ENCODE data around the gene PLCB2.

PLCB2 gene

DNA sequence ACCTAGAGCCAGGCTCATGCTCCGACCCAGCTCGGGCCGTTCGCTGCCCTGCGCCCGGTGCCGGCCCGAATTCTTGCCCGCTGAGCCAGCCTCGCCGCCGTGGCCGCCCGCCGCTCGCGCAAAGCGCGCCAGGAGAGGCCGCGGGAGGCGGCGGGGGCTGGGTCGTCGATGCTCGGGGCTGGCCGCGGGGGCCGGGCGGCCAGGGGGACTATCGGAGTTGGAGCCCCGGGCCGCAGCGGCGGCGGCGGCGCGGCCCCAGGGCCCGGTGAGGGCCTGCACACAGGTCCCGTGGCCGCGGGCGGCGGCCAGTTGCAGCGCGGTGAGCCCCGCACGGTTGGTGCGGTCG lies 26.0 kb downstream of the PLCB2 start:
- Mint-ChIP-seq H3K4me1 (no peaks in the 10 kb centered on the region), H3K4me3 (peak overlapping the region; percentile 67), H3K27me3 (peaks cover 27% of the 10 kb centered on the region), H3K36me3 (ENCODE audit: insufficient read depth) (peaks cover 2% of the 10 kb centered on the region), H3K9me3 (no peaks in the 10 kb centered on the region), H3K27ac (ENCODE audit: low read depth) (no peak overlapping the region)
- DNase-seq (ENCODE audit: low spot score in 2 of 2) (no peak), ATAC-seq (replicated peaks; ENCODE audit: extremely low read depth, poor library complexity, severe bottlenecking) (no peak)

DNA sequence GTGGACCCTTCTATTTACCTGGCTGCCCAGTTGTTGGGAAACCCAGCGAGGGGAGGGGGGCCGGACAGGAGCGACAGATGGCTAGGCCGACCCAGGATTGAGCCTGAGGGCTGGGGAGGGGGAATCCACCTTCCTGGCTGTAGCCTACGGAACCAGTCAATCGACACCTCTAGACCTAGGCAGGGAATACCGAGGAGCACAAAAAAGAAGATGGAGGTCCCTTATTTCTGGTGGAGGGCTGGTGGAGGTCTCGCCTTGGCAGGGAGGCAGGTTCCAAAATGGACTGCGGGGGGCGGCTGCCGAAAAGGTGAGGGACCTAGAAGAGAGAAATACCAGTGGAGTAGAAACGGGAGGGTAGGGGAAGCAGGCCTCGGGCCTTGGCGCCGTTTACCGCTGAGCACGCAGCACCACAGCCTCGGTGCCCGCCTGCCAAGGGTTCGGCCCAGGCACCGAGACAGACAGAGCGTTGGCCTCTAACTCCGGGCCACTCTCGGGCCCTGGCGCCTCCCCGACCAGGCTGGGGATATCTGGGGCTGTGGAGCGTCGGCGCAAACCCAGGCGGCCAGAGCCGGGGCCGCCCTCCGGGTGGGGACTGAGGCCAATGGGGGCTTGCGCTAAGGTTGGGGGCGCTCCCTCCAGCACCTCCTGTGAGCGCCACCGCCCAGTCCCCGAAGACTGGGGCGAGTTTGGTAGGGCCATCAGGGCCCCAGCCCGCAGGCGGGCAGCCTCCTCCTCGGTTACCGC lies 26.5 kb downstream of the PLCB2 start:
- no peaks in the 10 kb centered on the region for H3K4me1 Mint-ChIP-seq
- no peak for ATAC-seq (replicated peaks; ENCODE audit: extremely low read depth, poor library complexity, severe bottlenecking)
- H3K36me3 Mint-ChIP-seq (ENCODE audit: insufficient read depth) = peaks cover 2% of the 10 kb centered on the region
- no peak for DNase-seq (ENCODE audit: low spot score in 2 of 2)
- peak overlapping the region; percentile 67 for H3K4me3 Mint-ChIP-seq
- peaks cover 27% of the 10 kb centered on the region for H3K27me3 Mint-ChIP-seq
- H3K27ac Mint-ChIP-seq (ENCODE audit: low read depth) = no peak overlapping the region
- no peaks in the 10 kb centered on the region for H3K9me3 Mint-ChIP-seq

DNA sequence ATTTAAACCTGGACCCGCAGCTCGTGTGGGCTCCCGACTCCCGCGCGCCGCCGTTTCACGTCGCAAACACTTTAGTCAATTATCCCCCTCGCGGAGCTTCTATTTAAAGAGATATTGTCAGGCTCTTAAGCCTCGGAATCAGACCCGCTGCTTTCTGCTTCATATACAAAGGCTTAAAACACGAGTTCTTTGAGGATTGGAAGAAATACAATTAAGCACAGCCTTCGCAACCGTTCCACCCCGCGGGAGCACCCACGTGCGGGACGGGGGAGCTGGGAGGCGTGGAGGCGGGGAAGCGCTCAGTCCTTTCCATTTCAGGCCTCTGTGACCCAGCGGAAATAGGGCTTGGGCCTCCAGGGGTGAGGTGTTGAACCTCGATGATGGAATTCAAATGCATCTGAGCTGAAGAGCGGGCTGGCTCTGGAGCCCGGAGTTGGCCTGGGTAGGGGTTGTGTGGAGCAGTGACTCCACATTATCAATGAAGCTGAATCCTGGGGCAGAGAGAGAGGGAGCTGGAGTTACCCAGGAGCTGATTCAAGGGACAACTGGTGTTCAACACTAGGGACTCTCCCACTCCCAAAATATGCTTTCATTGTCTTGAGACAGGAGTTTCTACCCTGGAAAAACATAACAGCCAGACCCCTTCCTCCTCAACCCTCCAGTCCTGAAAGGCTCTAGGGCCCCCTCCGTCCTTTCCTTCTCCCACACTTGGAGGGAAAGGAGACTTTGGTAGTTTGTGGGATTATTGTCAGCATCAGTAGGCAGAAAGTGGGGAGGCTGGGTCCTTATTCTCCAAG lies 27.3 kb downstream of the PLCB2 start:
- Mint-ChIP-seq H3K9me3 (no peaks in the 10 kb centered on the region), H3K27me3 (peaks cover 27% of the 10 kb centered on the region), H3K4me3 (peak overlapping the region; percentile 67), H3K27ac (ENCODE audit: low read depth) (no peak overlapping the region), H3K36me3 (ENCODE audit: insufficient read depth) (peaks cover 2% of the 10 kb centered on the region), H3K4me1 (no peaks in the 10 kb centered on the region)
- ATAC-seq (replicated peaks; ENCODE audit: extremely low read depth, poor library complexity, severe bottlenecking) (no peak), DNase-seq (ENCODE audit: low spot score in 2 of 2) (no peak)

DNA sequence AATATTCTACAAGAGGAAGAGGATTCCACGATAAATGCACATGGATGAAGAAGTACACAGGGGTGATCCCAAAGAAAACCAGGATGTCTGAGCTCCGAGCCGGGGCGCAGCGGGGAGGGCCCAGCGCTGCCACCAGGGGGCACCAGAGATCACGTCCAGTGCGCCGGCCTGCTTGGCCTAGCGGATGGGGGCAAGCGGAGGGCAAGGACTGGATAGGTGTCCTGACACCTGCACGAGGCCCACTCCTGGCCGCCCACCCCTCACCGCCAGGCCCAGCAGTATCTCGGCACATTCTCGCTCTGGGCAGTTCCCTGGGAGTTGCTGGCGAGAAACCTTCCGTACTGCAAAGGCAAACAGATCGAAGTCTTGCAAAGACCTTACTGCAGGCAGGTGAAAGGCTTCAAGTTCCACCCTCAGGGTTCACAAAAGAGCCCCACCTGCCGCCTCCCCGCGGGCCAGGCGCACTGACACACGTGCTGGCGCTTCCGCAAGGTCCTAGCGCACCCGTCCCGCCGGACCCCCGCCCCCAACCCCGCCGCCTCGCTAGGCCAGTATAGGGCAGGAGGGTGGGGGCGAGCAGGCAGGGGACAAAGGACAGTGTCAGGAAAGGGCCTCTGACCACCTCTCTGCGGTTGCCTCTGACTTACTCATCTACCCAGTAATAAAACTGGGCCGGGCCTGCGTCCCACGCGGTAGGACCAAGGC lies 28.1 kb downstream of the PLCB2 start:
- DNase-seq (ENCODE audit: low spot score in 2 of 2) (peak; percentile 30 to 70), ATAC-seq (replicated peaks; ENCODE audit: extremely low read depth, poor library complexity, severe bottlenecking) (no peak)
- peaks cover 3% of the 10 kb centered on the region for H3K36me3 Mint-ChIP-seq (ENCODE audit: insufficient read depth)
- no peaks in the 10 kb centered on the region for H3K9me3 Mint-ChIP-seq
- no peak overlapping the region for H3K27ac Mint-ChIP-seq (ENCODE audit: low read depth)
- H3K4me1 Mint-ChIP-seq = peaks cover 3% of the 10 kb centered on the region
- H3K27me3 Mint-ChIP-seq = peaks cover 27% of the 10 kb centered on the region
- H3K4me3 Mint-ChIP-seq = no peak overlapping the region

DNA sequence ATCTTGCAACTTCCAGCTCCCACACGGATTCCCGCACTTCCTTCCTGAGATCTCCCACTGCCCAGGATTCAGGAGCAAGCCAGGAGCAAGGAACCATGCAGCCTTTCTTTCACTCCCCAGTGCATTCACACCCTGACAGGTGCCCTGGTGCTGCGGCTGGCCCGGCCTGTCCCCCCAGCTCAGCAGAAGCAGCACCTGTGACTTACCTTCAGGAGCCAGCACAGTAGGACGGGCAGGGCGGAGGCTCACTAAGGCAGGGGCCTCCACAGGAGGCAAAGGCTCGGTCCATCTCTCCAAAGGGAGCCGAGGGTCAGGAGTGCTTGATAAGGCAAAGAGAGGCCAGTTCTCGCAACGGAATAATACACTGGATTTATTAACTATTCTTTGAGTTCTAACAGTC lies 29.7 kb downstream of the PLCB2 start:
- Mint-ChIP-seq H3K36me3 (ENCODE audit: insufficient read depth) (peaks cover 6% of the 10 kb centered on the region), H3K9me3 (no peaks in the 10 kb centered on the region), H3K27me3 (peaks cover 27% of the 10 kb centered on the region), H3K27ac (ENCODE audit: low read depth) (no peak overlapping the region), H3K4me3 (no peak overlapping the region), H3K4me1 (peaks cover 5% of the 10 kb centered on the region)
- DNase-seq (ENCODE audit: low spot score in 2 of 2) = no peak
- no peak for ATAC-seq (replicated peaks; ENCODE audit: extremely low read depth, poor library complexity, severe bottlenecking)

DNA sequence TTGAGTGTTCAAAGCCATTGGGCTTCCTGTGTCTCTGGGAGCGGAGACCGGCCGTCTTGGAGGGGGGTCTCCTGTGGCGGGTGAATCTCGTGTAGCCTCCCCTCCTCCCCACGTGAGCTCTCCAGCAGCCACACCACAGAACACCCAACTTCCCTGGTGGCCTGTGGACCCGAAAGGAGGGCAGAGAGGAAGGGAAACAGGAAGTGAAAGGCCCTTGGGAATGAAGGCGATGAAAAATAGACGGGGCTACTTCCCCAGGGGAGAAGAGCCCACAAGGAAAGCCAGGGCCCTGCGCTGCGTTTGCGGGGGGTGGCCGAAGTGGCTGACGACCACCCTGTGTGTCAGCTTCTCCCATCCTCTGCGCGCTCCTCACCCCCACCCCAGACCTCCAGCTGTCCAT lies 30.3 kb downstream of the PLCB2 start:
- no peak for DNase-seq (ENCODE audit: low spot score in 2 of 2)
- Mint-ChIP-seq H3K9me3 (no peaks in the 10 kb centered on the region), H3K27ac (ENCODE audit: low read depth) (no peak overlapping the region), H3K36me3 (ENCODE audit: insufficient read depth) (peaks cover 6% of the 10 kb centered on the region), H3K4me3 (no peak overlapping the region), H3K27me3 (peaks cover 27% of the 10 kb centered on the region), H3K4me1 (peaks cover 5% of the 10 kb centered on the region)
- no peak for ATAC-seq (replicated peaks; ENCODE audit: extremely low read depth, poor library complexity, severe bottlenecking)

DNA sequence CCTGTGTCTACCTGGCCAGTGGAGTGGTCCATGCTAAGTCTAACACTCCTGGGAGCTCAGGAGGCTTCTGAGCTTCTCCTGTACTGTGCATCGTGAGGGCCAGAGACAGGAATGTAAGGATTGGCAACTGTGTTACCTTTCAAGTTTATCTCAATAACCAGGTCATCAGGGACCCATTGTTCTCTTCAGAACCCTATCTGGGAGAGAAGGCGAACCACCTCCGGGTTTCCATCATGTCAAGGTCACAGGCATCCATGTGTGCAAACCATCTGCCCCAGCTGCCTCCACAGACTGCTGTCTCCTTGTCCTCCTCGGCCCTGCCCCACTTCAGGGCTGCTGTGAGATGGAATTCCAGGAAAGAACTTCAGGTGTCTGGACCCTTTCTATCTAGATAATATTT lies 30.8 kb downstream of the PLCB2 start:
- peaks cover 27% of the 10 kb centered on the region for H3K27me3 Mint-ChIP-seq
- peaks cover 6% of the 10 kb centered on the region for H3K36me3 Mint-ChIP-seq (ENCODE audit: insufficient read depth)
- peaks cover 5% of the 10 kb centered on the region for H3K4me1 Mint-ChIP-seq

DNA sequence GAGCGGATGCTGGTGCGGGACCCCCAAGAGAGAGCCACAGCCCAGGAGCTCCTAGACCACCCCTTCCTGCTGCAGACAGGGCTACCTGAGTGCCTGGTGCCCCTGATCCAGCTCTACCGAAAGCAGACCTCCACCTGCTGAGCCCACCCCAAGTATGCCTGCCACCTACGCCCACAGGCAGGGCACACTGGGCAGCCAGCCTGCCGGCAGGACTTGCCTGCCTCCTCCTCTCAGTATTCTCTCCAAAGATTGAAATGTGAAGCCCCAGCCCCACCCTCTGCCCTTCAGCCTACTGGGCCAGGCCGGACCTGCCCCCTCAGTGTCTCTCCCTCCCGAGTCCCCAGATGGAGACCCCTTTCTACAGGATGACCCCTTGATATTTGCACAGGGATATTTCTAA lies 31.8 kb downstream of the PLCB2 start:
- DNase-seq (ENCODE audit: low spot score in 2 of 2) (no peak), ATAC-seq (replicated peaks; ENCODE audit: extremely low read depth, poor library complexity, severe bottlenecking) (no peak)
- no peak overlapping the region for H3K27ac Mint-ChIP-seq (ENCODE audit: low read depth)
- peaks cover 5% of the 10 kb centered on the region for H3K4me1 Mint-ChIP-seq
- H3K27me3 Mint-ChIP-seq = peaks cover 23% of the 10 kb centered on the region
- H3K36me3 Mint-ChIP-seq (ENCODE audit: insufficient read depth) = peaks cover 5% of the 10 kb centered on the region
- no peaks in the 10 kb centered on the region for H3K9me3 Mint-ChIP-seq
- H3K4me3 Mint-ChIP-seq = no peak overlapping the region

More for the DNA sequence above, 30.8 kb downstream of the PLCB2 start:
- no peak overlapping the region for H3K27ac Mint-ChIP-seq (ENCODE audit: low read depth)
- ATAC-seq (replicated peaks; ENCODE audit: extremely low read depth, poor library complexity, severe bottlenecking) (no peak), DNase-seq (ENCODE audit: low spot score in 2 of 2) (no peak)
- no peaks in the 10 kb centered on the region for H3K9me3 Mint-ChIP-seq
- no peak overlapping the region for H3K4me3 Mint-ChIP-seq

DNA sequence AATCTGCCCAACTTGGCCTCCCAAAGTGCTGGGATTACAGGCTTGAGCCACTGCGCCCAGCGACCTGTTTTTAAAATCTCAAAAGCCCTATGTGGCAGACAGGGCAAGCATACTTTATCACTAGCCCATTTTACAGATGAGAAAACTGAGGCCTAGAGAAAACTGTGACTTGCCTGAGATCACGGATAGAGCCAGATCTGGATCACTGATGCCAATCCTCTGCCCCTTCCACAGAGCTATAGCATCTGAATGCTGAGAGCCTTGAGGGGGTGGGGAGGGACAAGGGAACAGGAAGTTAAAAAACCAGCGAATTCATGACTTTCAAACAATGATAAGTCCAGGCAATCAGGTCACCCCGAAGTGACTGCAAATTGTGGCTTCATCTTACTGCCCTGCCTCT lies 32.2 kb downstream of the PLCB2 start:
- no peaks in the 10 kb centered on the region for H3K9me3 Mint-ChIP-seq
- DNase-seq (ENCODE audit: low spot score in 2 of 2) (no peak), ATAC-seq (replicated peaks; ENCODE audit: extremely low read depth, poor library complexity, severe bottlenecking) (no peak)
- no peak overlapping the region for H3K4me3 Mint-ChIP-seq
- no peak overlapping the region for H3K27ac Mint-ChIP-seq (ENCODE audit: low read depth)
- H3K36me3 Mint-ChIP-seq (ENCODE audit: insufficient read depth) = peaks cover 4% of the 10 kb centered on the region
- H3K27me3 Mint-ChIP-seq = peaks cover 19% of the 10 kb centered on the region
- peaks cover 5% of the 10 kb centered on the region for H3K4me1 Mint-ChIP-seq

DNA sequence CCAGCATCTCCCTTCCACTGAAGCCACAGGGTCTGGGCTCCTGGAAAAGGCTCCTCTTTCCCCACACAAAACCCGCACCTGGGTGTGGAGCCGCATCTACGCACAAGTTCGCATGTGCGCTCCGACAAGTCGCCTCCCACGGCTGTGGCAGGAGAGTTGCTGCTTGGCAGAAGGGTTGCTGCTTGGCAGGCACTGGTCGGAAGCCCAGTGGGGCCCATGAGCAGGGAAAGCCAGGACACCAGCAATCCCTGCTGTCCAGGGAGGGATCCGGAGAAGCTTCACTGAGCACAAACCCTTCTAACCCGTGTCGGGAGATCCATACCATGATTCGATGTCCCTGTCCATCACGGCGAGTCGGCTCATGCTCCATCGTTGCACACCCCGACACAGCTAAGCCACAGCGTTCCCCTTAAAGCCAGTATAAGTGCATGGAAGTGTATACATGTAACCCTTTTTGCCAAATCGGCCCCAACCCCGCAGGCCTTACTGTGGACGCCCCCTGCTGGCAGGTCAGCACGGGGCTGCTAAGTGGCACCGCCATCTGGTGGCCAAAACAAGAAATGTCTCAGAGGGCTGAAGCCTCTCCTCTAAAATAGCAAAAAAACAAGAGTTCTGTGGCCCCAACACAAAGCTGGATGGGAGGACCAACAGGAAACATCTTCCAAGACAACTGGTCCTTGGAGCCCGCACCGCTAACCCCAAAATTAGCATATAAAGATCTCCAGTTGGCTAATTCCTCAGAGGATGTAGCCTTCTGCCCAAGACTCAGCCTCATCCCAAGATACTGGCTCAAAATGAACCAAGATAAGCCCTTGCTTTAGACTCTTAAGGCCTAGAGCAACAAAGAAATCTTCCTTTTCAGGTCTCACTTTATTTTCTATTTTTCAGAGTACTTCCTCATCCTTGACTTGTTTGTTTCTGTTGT lies 33.1 kb downstream of the PLCB2 start:
- ATAC-seq (replicated peaks; ENCODE audit: extremely low read depth, poor library complexity, severe bottlenecking) = peak; percentile 72
- H3K36me3 Mint-ChIP-seq (ENCODE audit: insufficient read depth) = peaks cover 4% of the 10 kb centered on the region
- H3K9me3 Mint-ChIP-seq = no peaks in the 10 kb centered on the region
- H3K4me3 Mint-ChIP-seq = no peak overlapping the region
- peak; percentile 85 to 93 for DNase-seq (ENCODE audit: low spot score in 2 of 2)
- peaks cover 5% of the 10 kb centered on the region for H3K4me1 Mint-ChIP-seq
- H3K27me3 Mint-ChIP-seq = peaks cover 14% of the 10 kb centered on the region
- no peak overlapping the region for H3K27ac Mint-ChIP-seq (ENCODE audit: low read depth)

DNA sequence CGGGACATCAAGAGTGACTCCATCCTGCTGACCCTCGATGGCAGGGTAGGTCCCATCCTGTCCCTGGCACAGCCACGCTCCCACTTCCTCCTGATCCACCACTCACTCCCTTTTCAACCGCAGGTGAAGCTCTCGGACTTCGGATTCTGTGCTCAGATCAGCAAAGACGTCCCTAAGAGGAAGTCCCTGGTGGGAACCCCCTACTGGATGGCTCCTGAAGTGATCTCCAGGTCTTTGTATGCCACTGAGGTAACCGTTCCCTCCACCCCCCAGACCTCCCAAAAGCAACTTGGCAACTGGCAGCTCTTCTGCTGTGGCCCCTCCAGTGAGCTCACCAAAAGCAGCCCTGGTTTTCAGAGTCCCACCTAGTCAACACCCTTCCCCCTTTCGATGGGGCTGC lies 34.3 kb downstream of the PLCB2 start:
- peak overlapping the region; percentile 53 for H3K27ac Mint-ChIP-seq (ENCODE audit: low read depth)

DNA sequence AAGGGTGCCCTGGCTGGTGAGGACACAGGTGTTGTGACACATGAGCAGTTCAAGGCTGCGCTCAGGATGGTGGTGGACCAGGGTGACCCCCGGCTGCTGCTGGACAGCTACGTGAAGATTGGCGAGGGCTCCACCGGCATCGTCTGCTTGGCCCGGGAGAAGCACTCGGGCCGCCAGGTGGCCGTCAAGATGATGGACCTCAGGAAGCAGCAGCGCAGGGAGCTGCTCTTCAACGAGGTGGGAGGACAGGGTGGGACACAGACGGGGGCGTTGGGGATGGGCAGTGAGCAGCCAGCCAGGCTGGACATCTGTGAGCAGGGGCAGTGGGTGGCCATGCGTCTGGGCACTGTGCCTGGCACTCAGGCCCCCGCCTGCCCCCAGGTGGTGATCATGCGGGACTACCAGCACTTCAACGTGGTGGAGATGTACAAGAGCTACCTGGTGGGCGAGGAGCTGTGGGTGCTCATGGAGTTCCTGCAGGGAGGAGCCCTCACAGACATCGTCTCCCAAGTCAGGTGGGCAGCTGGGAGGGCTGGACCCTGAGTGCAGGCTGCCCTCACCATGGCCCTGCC lies 35.2 kb downstream of the PLCB2 start:
- H3K27me3 Mint-ChIP-seq = peaks cover under 1% of the 10 kb centered on the region
- peaks cover 5% of the 10 kb centered on the region for H3K4me1 Mint-ChIP-seq
- no peak overlapping the region for H3K4me3 Mint-ChIP-seq
- DNase-seq (ENCODE audit: low spot score in 2 of 2) (no peak), ATAC-seq (replicated peaks; ENCODE audit: extremely low read depth, poor library complexity, severe bottlenecking) (no peak)
- H3K36me3 Mint-ChIP-seq (ENCODE audit: insufficient read depth) = peaks cover 4% of the 10 kb centered on the region
- H3K27ac Mint-ChIP-seq (ENCODE audit: low read depth) = no peak overlapping the region
- H3K9me3 Mint-ChIP-seq = no peaks in the 10 kb centered on the region

More for the DNA sequence above, 34.3 kb downstream of the PLCB2 start:
- DNase-seq (ENCODE audit: low spot score in 2 of 2) = no peak
- no peak for ATAC-seq (replicated peaks; ENCODE audit: extremely low read depth, poor library complexity, severe bottlenecking)
- Mint-ChIP-seq H3K4me1 (peaks cover 5% of the 10 kb centered on the region), H3K4me3 (no peak overlapping the region), H3K27me3 (peaks cover 9% of the 10 kb centered on the region), H3K36me3 (ENCODE audit: insufficient read depth) (peaks cover 4% of the 10 kb centered on the region), H3K9me3 (no peaks in the 10 kb centered on the region)
